Prostate gland (tissue), 1 donor: ENCODE results near the gene LDHAL6B.

Experiments used
- POLR2A ChIP-seq: fragments of 450-650 bp; IDR thresholded peaks from one replicate; pipeline ENCODE4 v1.6.1; 2016; ENCODE audit warnings: antibody characterized with exemption, mild to moderate bottlenecking
- POLR2AphosphoS5 ChIP-seq: sonication (generic); formaldehyde crosslinking; IDR thresholded peaks from one replicate; pipeline ENCODE4 v1.6.1; 2017; ENCODE audit warnings: antibody characterized with exemption

DNA sequence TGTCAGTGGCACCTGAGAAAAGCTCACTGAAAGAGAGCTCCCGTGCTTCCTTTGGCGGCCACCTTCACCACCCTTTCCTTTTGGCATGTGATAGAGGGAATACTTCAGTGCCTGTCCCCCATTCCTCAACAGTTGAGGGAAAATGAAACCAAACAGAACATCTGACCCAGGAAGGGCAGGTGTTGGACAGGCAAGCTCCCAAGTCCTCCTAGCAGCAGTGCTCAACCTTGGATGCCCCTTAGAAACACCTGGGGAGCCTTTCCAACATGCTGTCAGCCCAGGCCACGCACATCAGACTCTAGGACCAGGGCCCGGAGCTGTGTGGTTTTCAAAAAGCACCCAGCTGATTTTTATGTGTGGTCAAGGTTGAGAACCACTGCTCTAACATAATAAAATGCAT lies 22.4 kb downstream of the LDHAL6B start:
- TF ChIP-seq POLR2AphosphoS5 (no peak), POLR2A (no peak)
